Stimulated activated CD4-positive, alpha-beta T cell treated with anti-CD3 and anti-CD28 coated beads, TNF-alpha, amount 100 ng/mL, for 24 hours (primary cell): ENCODE results near the gene ZER1.
"Not testable (repeated sequence)": the region's sequence is repeated elsewhere in the genome, so short reads cannot be mapped to it uniquely, and the experiment has no call there.

Experiments
- DNase-seq, 3 experiments: peaks; one replicate each; pipeline ENCODE4 v3.0.0-alpha.2; 2020; ENCODE audit warnings: low read depth in 3 of 3

ZER1 gene

GRCh38 chr9:128787659-128788058, 15.9 kb upstream of the ZER1 start:
- peak in 1 of 3 experiments; percentile 26 for DNase-seq

- peak; percentile 79 to 90 (median 87) for DNase-seq
These were observed 15.2 kb upstream of the ZER1 start, which contains the start of gene TBC1D13 for GRCh38 chr9:128786681-128787601. Gene TBC1D13, plus strand, starts transcription at chr9:128787253. Its CDS starts 101 bp downstream, at chr9:128787354.

GRCh38 chr9:128785427-128785826, 13.7 kb upstream of the ZER1 start:
- no peak for DNase-seq

- DNase-seq = no peak
These were observed 10.9 kb upstream of the ZER1 start for GRCh38 chr9:128782669-128783068.

- DNase-seq = no peak
These were observed 9.7 kb upstream of the ZER1 start for GRCh38 chr9:128781187-128782070.

- not testable (repeated sequence) for DNase-seq
These were observed 8.4 kb upstream of the ZER1 start for GRCh38 chr9:128780093-128780492.

- DNase-seq = no peak
These were observed 3.1 kb upstream of the ZER1 start for GRCh38 chr9:128774804-128775203.

GRCh38 chr9:128773049-128773448, 1.3 kb upstream of the ZER1 start:
- no peak for DNase-seq

- DNase-seq = no peak
These were observed 519 bp downstream of the ZER1 start for GRCh38 chr9:128771094-128771721.

GRCh38 chr9:128770286-128771030, 1.3 kb downstream of the ZER1 start:
- no peak for DNase-seq

- no peak for DNase-seq
These were observed 3.1 kb downstream of the ZER1 start for GRCh38 chr9:128768606-128769005.

GRCh38 chr9:128765499-128765898, 6.2 kb downstream of the ZER1 start:
- no peak for DNase-seq

- no peak for DNase-seq
These were observed 7.4 kb downstream of the ZER1 start for GRCh38 chr9:128764361-128764760.

GRCh38 chr9:128762671-128763449, 8.9 kb downstream of the ZER1 start:
- no peak for DNase-seq

GRCh38 chr9:128757602-128758001, 14.1 kb downstream of the ZER1 start:
- DNase-seq = no peak

- no peak for DNase-seq
These were observed 18.1 kb downstream of the ZER1 start for GRCh38 chr9:128753627-128754026.

GRCh38 chr9:128750926-128751595, 20.7 kb downstream of the ZER1 start:
- no peak for DNase-seq

GRCh38 chr9:128747241-128747640, 24.5 kb downstream of the ZER1 start:
- no peak for DNase-seq

GRCh38 chr9:128743421-128743820, 28.3 kb downstream of the ZER1 start:
- no peak for DNase-seq

GRCh38 chr9:128742401-128742800, 29.3 kb downstream of the ZER1 start:
- no peak for DNase-seq
